CD4-positive, alpha-beta T cell treated with Interleukin-2 at 100 ng/mL for 4 hours (primary cell): Measurements from ENCODE around the gene HSPA4.
"Not testable (repeated sequence)": the region's sequence is repeated elsewhere in the genome, so short reads cannot be mapped to it uniquely, and the experiment has no call there.

Experiments used
- DNase-seq: peaks from one replicate; pipeline ENCODE4 v3.0.0-alpha.2; 2020; ENCODE audit warnings: low spot score

Gene HSPA4

DNA sequence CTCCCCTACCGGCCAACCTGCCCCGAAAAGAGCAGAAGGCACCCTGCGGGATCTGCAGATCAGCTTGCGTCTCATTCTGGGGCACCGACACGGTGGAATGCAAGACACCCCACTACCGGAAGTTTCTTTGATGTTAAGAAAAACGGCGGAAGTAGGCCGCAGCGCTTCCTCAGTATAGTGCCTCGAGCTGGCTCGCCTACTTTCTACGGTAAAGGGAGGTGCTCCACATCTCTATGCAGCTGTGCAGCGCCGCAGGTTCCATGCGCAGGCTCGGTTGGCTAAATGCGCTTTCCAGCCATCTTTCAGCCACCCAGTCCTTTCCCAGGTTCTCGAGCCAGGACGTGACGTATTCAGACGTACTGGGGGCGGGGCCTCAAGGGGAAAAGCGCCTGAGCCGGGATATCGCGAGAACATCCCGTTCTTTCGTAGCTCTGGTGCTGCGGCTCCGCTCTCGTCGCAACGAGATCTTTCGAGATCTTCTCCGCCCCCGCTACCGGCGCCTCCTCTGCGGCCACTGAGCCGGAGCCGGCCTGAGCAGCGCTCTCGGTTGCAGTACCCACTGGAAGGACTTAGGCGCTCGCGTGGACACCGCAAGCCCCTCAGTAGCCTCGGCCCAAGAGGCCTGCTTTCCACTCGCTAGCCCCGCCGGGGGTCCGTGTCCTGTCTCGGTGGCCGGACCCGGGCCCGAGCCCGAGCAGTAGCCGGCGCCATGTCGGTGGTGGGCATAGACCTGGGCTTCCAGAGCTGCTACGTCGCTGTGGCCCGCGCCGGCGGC lies at the start of gene HSPA4:
TSS of gene HSPA4 (plus strand) at position 472 of the 775 bp plus-strand sequence. CDS start at position 710, 238 bp downstream.
- DNase-seq: peak; percentile 97

DNA sequence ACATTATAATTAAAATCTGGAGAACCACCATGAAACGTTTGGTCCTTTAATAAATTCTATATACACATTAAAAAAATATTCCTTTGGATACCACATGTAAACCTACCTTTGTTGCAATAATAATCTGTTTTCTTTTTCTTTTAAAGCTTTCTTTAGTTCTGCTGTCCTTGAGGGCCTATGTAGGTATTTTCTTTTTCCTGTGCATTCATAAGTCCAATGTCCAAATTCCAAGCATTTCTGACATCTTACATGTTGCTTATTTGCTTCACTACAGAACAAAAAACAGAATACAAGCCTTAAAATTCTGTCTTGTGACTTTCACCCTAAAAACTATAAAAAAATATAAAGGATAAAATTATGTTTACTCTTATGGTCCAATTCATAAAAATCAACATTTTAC lies 45.2 kb upstream of the HSPA4 start:
- DNase-seq: no peak

DNA sequence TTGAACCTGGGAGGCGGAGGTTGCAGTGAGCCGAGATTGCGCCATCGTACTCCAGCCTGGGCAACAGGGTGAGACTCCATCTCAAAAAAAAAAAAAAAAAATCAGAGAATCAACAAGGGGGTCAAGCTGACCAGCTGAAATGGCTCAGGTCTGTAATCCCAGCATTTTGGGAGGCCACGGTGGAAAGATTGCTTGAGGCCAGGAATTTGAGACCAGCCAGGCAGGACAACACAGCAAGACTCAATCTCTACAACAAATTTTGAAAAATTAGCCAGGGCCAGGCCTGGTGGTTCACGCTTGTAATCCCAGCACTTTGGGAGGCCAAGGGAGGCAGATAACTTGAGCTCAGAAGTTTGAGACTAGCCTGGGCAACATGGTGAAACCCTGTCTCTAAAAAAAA lies 43.4 kb upstream of the HSPA4 start:
- not testable (repeated sequence) for DNase-seq

DNA sequence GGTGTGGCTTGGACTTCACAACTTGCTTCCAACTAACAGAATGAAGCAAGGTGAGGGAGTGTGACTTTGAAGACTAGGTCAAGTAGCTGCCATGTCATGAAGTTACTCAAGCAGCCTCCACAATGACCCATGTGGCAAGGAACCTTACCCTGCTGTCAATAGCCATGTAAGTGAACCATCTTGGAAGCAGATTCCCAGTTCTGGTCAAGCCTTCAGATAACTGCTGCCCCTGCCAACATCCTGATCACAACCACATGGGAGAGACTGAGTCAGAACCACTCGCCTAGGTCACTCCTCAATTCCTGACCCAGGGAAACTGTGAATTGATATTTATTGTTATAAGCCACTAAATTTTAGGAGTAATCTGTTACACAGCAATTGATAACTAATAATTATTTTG lies 36.3 kb upstream of the HSPA4 start:
- no peak for DNase-seq

DNA sequence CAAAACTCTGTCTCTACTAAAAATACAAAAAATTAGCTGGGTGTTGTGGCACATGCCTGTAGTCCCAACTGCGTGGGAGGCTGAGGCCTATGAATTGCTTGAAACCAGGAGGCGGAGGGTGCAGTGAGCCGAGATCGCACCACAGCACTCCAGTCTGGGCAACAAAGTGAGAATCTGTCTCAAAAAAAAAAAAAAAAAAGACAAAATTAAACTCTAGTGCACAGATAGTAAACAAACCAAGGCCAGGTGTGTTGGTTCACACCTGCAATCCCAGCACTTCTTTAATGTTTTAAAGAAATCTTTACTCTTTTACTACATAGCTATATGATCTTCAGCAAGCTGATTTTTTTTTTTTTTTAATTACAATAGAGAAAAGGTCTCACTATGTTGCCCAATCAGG lies 33.8 kb upstream of the HSPA4 start:
- no peak for DNase-seq

DNA sequence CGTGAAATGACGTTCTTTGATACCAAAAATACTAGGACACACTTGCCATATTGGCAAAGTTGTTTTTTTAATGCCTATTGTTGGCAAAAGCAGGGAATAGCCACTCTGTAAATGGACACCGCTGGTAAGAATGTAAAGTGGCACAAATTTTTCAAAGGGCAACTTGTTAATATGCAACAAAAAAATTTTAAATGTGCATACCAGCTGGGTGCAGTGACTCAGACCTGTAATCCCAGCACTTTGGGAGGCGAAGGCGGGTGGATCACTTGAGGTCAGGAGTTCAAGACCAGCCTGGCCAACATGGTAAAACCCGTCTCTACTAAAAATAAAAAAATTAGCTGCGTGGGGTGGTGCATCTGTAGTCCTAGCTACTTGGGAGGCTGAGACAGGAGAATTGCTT lies 32.3 kb upstream of the HSPA4 start:
- not testable (repeated sequence) for DNase-seq

DNA sequence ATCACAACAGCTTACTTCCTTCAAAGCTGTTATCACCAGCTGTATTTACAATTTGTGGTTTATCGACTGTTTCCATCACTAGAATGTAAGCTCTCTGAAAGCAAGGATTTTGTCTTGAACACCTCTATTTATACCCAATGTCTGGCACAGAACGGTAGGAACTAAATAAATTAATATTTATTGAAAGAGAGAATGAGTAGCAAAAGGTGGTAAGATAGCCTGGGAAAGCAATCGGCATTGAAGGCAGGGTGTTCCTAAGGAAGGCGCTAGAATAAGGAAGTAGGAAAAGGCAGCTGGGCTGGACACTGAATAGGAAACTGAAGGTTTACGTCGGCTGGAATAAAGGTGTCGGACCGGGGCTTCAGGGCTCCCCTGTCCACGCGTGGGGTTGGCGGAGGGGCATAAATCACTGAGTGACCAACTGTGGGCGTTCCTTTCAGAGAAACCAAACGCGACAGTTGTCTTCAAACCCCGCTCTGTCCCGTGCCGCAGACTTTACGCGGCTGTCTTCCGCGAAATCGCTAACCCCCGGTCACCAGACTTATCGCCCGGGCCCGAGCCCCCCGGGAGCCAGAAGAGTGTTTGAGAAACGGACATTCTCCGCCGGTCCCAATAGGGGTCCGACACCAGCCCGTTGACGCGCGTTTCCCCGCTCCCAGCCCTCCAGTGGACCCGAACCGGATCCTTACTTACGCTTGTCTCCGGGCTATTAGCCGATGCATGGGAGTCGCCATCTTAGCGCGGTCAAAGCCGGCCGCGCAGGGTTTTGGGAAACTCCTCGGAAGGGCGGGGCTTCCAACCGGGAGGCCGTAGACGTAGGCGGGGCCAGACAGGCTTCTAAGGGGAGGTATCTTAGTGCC lies 25.8 kb upstream of the HSPA4 start, which contains the start of gene ZCCHC10:
TSS of gene ZCCHC10 (minus strand) at position 746 of the 860 bp plus-strand sequence. CDS start at position 734, 12 bp downstream.
- peak; percentile 92 for DNase-seq

DNA sequence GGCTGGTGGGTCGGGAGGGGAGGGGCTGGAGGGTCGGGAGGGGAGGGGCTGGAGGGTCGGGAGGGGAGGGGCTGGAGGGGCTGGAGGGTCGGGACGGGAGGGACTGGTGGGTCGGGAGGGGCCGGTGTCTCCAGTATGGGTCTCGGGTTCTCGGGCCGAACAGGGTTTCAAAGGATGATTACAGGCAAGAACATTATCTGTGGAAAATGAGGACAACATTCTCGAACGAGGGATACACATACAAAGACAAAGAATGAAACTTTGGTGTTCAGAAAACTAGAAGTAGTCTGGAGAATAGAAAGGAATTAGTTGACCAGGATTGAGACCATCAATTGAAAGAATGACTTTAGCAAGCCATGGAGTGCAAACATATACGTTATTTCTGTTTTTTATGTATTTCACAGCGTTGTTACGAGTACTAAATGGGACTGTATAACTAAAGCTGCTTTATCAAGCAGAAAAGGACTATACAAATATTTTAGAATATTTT lies 25.1 kb upstream of the HSPA4 start:
- no peak for DNase-seq

DNA sequence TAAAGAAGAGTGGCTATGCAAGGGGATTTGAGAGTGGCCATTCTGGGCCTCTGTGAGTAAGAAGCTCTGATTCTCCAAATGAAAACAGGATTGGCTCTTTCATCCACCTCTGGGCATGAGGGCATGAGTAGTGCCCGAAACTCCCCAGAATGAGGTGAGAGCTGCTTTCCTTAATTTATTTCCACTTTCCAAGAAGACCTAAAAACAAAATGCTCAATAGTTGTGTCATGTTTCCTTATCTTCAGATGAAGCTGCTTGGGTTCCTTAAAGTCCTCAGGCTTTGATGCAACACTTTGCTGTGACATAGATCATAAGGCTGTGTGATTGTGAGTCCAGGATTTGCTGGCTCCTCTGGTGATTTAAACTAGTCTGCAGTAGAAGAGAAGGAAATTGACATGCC lies 22.4 kb upstream of the HSPA4 start:
- DNase-seq: no peak

DNA sequence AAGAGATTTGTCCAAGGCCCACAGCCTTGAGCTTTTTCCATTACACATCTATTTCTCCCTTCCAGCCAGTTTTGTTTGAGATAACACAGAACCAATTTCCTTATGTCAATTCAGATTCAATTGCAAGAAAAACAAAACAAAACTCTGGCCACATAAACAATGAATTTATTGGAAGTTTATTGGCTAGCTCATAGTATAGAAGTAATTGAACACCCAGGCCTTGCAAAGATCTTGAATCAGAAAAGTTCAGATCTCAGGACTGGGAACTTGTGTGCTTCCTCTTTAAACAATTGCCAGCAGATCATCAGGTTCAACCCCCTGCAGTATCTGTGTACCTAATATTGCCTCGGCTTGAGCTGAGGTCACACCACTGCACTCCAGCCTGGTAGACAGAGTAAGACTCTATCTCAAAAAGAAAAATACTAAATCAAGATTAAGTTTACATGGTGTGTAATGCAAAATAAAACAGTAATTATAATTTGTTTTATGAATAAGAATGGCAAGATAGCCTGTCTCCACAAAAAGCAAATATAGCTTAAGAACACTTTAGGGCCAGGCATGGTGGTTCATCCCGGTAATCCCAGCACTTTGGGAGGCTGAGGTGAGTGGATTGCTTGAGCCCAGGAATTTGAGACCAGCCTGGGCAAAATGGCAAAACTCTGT lies 21.3 kb upstream of the HSPA4 start:
- no peak for DNase-seq

DNA sequence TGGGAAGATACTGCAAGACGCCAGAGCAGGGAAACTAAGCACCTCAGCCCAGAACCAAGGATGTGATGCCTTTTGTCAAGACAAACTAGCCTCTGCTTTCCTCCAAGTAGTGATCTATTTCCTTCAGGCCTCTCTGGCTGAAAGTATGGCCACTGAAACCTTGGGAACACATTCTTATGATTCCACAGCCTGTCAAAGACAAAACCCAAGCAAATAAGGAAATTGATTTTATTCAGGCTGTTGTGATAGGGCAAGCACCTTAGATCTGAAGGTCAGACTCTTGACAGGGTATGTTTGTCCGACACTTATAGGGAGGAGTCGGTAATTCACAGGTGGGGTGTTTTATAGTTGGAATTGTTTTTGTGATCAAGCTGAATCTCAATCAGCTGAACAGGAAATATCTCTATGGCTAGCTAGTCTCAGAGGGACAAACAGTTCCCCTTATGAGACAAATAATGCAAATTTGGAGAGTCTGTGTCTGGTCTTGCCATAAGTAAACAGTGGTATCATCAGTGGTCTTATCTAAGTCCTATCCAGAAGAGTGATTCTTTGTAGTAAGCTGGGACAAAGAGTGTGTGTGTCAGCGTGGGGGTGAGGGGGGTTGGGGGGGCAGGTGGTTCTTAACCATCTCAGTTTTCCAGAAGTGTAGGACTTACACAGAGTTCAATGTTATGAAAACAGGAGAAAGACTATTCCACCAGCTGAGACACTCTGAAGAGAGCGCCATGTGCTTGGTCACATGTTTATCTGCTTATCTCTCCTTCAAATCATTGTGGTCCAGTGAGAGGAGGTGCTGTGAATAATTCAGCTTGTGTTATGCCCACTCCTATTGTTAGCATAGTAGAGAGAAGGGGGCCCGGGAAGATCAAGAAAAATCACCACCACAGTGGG lies 18.7 kb upstream of the HSPA4 start:
- peak; percentile 10 for DNase-seq

DNA sequence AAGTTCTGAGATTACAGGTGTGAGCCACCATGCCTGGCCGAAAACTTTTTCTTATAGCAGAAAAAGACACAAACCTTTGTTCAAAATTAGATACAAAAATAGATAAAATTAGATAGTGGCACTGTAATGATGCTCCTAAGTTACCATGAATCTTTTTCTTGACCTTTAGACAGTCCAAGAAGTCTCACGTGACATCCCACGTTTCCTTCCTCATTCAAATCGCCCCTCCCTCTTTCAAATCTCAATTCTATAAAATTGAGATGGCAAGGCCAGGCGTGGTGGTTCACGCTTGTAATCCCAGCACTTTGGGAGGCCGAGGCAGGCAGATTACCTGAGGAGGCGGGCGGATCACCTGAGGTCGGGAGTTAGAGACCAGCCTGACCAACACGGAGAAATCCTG lies 17.7 kb upstream of the HSPA4 start:
- no peak for DNase-seq

DNA sequence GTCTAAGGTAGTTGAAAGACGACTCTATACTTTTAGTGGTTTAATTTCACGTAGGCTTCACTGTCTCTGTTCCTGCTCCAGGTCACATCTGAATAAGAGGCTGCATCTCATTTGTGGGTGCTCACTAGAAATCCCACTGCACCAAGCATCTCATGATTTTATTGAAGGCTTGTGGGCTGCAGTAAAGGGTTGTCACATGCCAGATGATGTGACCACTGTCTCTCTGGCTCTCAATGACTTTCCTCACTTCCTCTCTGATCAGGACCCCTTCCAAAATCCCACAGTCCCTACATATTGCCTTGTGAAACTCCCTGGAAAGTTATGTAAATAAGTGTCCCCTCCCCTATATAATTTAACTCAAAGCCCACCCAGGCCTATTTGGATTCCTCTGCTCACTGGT lies 16.6 kb upstream of the HSPA4 start:
- DNase-seq: no peak

DNA sequence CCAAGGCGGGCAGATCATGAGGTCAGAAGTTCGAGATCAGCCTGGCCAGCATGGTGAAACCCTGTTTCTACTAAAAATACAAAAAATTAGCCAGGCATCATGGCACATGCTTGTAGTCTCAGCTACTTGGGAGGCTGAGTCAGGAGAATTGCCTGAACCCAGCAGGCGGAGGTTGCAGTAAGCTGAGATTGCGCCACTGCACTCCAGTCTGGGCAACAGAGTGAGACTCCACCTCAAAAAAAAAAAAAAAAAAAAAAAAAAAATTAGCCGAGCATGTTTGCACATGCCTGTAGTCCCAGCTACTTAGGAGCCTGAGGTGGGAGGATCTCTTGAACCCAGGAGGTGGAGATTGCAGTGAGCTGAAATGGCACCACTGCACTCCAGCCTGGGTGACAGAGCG lies 15.1 kb upstream of the HSPA4 start:
- DNase-seq: not testable (repeated sequence)

DNA sequence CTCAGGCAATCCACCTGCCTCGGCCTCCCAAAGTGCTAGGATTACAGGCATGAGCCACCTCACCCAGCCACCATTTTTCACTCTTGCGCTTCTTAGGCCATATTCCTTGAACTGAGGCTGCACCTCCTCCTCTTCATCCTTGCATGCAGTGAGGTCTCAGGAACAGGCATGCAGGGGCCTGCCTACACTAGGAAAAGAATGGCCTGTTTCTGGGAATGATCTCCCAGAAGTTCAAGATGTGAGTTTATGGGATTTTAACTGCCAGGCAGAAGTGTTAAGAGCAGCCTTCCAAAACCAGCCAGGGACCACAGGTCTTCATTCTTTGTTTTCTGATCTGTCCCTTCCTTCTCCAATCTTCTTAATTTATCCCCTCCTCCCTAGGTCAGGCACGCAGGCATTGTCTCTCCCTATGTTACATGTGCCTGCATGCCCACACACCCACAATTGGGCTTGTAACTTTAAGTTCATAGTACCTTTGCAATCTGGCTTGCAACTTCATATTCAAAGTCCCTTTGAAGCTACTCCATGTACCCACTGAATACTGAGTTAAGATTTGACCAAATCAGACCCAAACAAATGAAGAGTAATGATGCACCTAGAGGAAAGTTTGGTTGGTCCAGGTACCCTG lies 10.5 kb upstream of the HSPA4 start:
- no peak for DNase-seq

DNA sequence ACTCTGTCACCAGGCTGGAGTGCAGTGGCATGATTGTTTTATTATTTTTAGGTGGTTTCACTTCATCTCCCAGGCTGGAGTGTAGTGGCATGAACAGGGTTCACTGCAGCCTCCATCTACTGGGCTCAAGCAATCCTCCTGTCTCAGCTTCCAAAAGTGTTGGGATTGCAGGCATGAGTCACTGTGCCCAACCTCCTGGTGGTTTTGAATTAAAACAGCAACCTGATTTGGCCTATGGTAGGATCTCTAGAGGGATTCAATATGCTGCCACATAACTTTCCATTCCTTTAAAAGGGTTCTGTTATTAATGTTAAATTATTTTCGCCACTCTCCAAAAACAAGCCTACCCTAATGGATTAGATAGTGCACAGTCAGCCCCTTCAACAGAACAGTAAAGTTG lies 9.9 kb upstream of the HSPA4 start:
- DNase-seq: no peak

DNA sequence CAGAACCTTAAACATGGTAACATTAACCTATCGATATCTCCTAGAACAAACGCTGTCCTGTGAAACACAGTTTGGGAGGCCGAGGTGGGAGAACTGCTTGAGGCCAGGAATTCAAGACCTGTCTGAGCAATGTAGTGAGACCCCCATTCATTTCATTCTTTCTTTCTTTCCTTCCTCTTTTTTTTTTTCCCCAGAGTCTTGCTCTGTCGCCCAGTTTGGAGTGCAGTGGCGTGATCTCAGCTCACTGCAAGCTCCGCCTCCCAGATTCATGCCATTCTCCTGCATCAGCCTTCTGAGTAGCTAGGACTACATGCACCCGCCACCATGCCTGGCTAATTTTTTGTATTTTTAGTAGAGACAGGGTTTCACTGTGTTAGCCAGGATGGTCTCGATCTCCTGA lies 5.3 kb upstream of the HSPA4 start:
- not testable (repeated sequence) for DNase-seq

DNA sequence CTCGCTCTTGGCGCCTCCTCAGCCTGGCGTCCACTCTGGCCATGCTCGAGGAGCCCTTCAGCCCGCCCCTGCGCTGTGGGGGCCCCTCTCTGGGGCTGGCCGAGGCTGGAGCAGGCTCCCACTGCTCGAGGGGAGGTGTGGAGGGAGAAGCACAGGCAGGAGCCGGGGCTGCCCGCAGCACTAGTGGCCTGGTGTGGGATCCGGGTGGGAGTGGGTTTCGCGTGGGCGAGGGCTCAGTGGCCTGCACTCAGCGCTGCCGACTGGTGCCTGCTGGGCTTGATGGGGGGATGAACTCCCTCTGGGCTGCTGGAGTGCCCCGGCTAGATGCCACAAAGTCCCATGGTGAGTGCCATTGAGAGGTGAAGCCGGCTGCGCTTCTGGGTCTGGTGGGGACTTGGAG lies 4.4 kb upstream of the HSPA4 start:
- DNase-seq: no peak

DNA sequence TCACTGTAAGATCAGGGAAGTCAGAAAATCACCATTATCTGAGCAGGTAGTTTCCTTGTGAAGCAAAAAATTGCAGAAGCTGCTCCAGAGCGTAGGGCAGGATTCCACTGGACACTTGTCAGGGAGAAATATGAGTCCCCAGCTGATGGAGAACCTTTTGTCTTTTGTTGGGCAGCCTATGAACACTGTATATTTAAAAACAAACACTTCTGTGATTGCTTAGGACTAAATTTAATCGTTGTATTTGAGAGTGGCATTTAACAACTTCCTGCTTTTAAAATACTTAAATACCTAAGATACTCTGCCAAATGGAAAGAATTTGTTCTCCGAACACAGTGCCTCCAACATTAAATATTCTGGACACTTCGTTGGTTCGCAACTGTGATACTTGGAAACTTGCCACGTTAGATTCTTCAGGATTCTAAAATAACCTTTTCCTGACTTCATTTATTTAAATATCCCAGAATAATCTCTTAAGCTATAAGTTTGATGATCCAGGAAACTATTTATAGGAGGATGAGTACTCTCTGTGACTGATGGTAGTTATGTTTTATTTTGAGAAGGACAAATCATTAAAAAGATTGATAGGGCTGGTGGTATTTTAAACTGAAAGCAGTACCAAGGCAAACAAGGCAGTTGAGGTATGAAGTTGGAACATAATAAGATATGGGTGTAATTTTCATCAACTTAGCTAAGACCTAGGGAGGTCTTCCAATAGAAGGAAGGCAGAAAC lies 2.7 kb upstream of the HSPA4 start:
- no peak for DNase-seq

DNA sequence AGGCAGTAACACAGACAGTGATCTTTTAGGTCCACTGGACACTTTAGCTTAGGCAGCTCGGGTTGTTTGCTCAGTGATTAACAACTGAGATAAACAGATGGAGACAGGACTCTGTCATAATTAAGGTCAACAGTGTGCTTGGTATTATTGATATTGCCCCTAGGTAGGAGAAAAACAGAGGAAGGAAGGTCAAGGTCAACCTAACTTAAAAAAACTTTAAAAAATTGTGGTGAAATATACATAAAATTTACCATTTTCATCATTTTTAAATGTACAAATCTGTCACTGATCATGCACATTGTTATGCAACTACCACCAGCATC lies 2.1 kb upstream of the HSPA4 start:
- DNase-seq: no peak
